ENCODE measurements around the gene KY. TPM values are rescaled to one million over a fixed set of nuclear protein-coding genes. Genes with fewer than 3 reads are reported as not detected.

KY gene
- total RNA-seq, 4 donors from 2014 or later = 0.68 to 3.3 (median 1.8) TPM

DNA sequence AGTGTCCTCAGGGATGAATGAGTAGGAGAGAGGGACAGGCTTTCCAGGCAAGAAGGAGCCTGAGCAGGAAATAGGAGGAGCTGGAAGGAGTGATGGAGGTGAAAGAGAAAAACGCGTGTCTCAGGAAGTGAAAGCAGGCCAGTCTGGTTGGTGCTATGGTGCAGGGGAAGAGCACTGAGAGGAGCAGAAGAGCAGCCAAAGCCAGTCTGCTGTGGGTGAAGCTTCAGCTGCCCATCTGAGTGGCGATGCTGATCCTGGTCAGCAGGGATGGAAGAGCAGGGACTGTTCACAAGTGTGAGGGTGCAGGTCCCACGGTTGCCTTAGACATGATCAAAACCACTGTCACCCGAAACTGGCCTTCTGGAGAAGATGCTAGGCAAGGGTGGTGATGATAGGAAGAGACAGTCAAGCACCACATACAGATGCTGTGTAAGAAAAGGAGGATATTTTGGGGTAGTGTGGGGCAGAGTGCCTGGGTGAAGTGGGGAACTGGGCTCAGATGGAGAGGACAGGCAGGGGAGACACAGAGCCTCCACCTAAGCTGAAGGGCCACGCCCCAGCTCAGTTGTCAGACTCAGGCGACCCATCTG, 5.5 kb upstream of the KY start:
- no peaks in the 10 kb centered on the region for H3K27me3 ChIP-seq
- peaks cover 26 to 29% of the 10 kb centered on the region in 2 donors for H3K4me1 ChIP-seq
- H3K9me3 ChIP-seq = no peaks in the 10 kb centered on the region
- no peak overlapping the region for H3K4me3 ChIP-seq
- no peak overlapping the region for H3K27ac ChIP-seq
- no peak for TF ChIP-seq POLR2A (IDR thresholded peaks at IDR 0.05)
- TF ChIP-seq, protein P1, sequence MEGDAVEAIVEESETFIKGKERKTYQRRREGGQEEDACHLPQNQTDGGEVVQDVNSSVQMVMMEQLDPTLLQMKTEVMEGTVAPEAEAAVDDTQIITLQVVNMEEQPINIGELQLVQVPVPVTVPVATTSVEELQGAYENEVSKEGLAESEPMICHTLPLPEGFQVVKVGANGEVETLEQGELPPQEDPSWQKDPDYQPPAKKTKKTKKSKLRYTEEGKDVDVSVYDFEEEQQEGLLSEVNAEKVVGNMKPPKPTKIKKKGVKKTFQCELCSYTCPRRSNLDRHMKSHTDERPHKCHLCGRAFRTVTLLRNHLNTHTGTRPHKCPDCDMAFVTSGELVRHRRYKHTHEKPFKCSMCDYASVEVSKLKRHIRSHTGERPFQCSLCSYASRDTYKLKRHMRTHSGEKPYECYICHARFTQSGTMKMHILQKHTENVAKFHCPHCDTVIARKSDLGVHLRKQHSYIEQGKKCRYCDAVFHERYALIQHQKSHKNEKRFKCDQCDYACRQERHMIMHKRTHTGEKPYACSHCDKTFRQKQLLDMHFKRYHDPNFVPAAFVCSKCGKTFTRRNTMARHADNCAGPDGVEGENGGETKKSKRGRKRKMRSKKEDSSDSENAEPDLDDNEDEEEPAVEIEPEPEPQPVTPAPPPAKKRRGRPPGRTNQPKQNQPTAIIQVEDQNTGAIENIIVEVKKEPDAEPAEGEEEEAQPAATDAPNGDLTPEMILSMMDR (IDR thresholded peaks at IDR 0.05 in 4 of 5, conservative IDR thresholded peaks at IDR 0.05 in 1 of 5) = no peak
- in situ Hi-C loops (cut with MboI; ENCODE audit: low sequenced_read_pairs in 4 of 4) = no loop called here
- DNase-seq (no peak), ATAC-seq (no peak)
- intact Hi-C loops (cut with DNase I; ENCODE audit: low total_unique reads) = no loop called here
- H3K36me3 ChIP-seq = no peaks in the 10 kb centered on the region

DNA sequence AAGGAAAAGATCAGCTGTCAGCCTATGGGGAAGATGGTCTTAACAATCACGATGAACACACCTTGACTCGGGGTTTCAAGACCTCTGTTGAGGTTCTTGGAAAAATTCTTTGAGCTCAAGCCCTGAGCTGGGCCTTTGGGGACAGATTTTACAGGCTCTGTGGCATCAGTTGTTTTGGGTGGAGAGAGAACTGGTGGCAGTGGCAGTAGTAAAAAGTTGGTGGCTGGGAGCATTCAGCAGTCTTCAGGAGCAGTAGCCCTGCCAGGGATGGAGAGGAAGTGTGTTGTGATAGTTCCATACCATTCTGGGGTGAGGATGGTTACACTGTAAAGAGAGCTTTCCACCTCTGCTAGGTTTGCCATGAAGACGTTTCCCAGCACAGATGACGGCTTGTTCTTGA, 4.9 kb upstream of the KY start:
- intact Hi-C loops (cut with DNase I; ENCODE audit: low total_unique reads) = no loop called here

DNA sequence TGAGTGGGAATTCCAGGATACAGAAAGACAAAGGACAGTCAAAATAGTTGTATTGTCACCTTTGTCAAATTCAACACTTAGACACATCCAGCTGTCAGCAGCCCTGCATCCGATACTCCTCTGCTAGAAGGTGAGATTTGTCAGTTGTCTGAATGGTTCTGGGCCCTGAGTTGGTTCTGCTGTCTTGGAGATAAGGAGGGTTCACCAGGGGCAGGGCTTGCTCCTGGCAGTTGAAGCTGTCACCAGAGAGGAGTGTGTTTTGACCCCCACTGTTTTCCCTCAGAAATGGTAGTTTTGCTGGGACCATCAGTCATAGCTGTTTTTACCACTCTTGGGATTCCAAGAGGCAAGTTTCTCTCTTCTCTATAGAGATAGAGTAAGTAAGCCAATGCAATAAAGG, 3.2 kb upstream of the KY start:
- intact Hi-C loops (cut with DNase I; ENCODE audit: low total_unique reads) (no loop called here), in situ Hi-C loops (cut with MboI; ENCODE audit: low sequenced_read_pairs in 4 of 4) (no loop called here)
- Histone ChIP-seq H3K27me3 (no peaks in the 10 kb centered on the region), H3K4me3 (no peak overlapping the region), H3K9me3 (no peaks in the 10 kb centered on the region), H3K4me1 (peaks cover 25 to 29% of the 10 kb centered on the region in 2 donors), H3K27ac (no peak overlapping the region), H3K36me3 (no peaks in the 10 kb centered on the region)
- DNase-seq = no peak
- no peak for TF ChIP-seq POLR2A (IDR thresholded peaks at IDR 0.05)
- TF ChIP-seq, protein P1 (IDR thresholded peaks at IDR 0.05 in 4 of 5, conservative IDR thresholded peaks at IDR 0.05 in 1 of 5) = no peak
- ATAC-seq = no peak

More for the DNA sequence above, 4.9 kb upstream of the KY start:
- in situ Hi-C loops (cut with MboI; ENCODE audit: low sequenced_read_pairs in 4 of 4) = no loop called here
- peaks cover 30 to 32% of the 10 kb centered on the region in 2 donors for H3K4me1 ChIP-seq
- no peaks in the 10 kb centered on the region for H3K9me3 ChIP-seq
- no peak for TF ChIP-seq POLR2A (IDR thresholded peaks at IDR 0.05)
- TF ChIP-seq, protein P1 (IDR thresholded peaks at IDR 0.05 in 4 of 5, conservative IDR thresholded peaks at IDR 0.05 in 1 of 5) = no peak
- H3K4me3 ChIP-seq = no peak overlapping the region
- DNase-seq (no peak), ATAC-seq (no peak)
- no peaks in the 10 kb centered on the region for H3K27me3 ChIP-seq
- no peak overlapping the region for H3K27ac ChIP-seq
- H3K36me3 ChIP-seq = no peaks in the 10 kb centered on the region

DNA sequence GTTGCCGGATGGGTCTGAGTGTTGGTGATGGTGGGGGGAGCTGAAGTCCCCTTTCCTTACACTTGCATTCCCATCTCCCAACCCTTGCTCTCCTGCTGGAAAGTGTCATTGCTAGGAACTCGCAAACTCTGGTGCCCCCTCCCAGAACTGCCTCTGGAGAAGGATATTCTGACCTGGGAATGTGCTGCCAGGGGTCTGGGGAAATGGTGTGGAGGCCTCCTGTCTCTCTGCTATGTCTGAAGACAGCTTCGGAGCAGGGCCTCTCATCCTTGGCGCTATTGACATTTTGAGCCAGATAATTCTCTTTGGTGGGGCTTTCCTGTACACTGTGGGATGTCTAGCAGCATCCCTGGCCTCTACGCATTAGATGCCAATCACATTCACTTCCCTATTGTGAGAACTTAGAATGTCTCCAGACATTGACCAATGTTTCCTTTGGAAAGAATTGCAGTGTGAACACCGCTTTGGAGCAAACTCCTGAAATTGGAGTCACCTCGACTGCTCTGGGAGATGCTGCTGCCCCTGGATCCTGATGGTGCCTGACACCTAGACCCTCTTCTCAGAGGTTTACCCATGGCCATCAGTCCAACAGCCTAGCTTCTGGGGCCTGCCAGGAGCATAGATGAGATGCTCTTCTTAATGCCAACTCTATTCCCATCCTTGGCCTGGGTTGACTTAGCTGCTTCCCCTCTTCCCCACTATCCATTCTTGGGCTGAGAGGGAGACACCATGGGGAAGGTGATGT, 2.2 kb upstream of the KY start:
- H3K27ac ChIP-seq = no peak overlapping the region
- intact Hi-C loops (cut with DNase I; ENCODE audit: low total_unique reads) (no loop called here), in situ Hi-C loops (cut with MboI; ENCODE audit: low sequenced_read_pairs in 4 of 4) (no loop called here)
- DNase-seq = no peak
- no peaks in the 10 kb centered on the region for H3K36me3 ChIP-seq
- no peak for ATAC-seq
- no peaks in the 10 kb centered on the region for H3K27me3 ChIP-seq
- no peaks in the 10 kb centered on the region for H3K9me3 ChIP-seq
- no peak overlapping the region for H3K4me3 ChIP-seq
- peaks cover 29 to 34% of the 10 kb centered on the region in 2 donors for H3K4me1 ChIP-seq
- TF ChIP-seq POLR2A (IDR thresholded peaks at IDR 0.05) = no peak
- TF ChIP-seq, protein P1 (IDR thresholded peaks at IDR 0.05 in 4 of 5, conservative IDR thresholded peaks at IDR 0.05 in 1 of 5) = no peak

All from gastrocnemius medialis (tissue), 4 donors.